ENCODE measurements around the gene FARP2.

Gene FARP2

GRCh38 chr2:241460631-241461030 is 104.5 kb downstream of the FARP2 start:
- H3K36me3 ChIP-seq (ENCODE audit: control insufficient read depth in 2 of 2, insufficient read depth in 1 of 2, low read length in 2 of 2): peaks cover 0 to 14% of the 10 kb centered on the region in 2 experiments; a peak in 1 of 3 replicates
- H3K4me3 ChIP-seq (ENCODE audit: low read depth, low read length): no peak overlapping the region
- POLR2A ChIA-PET: no interaction called here
- H3K4me1 ChIP-seq (ENCODE audit: control insufficient read depth, insufficient read depth, low read length): no peaks in the 10 kb centered on the region
- no peak for TF ChIP-seq ZNF791 (tag by site-specific recombination; IDR thresholded peaks at IDR 0.05)
- no peak for TF ChIP-seq KLF1 (tag by site-specific recombination; IDR thresholded peaks at IDR 0.05)
- no peak for TF ChIP-seq ZNF24 (tag by site-specific recombination; IDR thresholded peaks at IDR 0.05)
- TF ChIP-seq GLI2 (tag by site-specific recombination; IDR thresholded peaks at IDR 0.05; ENCODE audit: borderline replicate concordance, low read depth): no peak
- CTCF ChIA-PET: no interaction called here
- H3K27ac ChIP-seq (ENCODE audit: extremely low read depth, low read depth, low read length): no peak overlapping the region
- no peaks in the 10 kb centered on the region for H3K9me3 ChIP-seq (ENCODE audit: control insufficient read depth, insufficient read depth, low read depth, low read length)

- H3K4me3 ChIP-seq (ENCODE audit: low read depth, low read length): no peak overlapping the region
- ChIA-PET POLR2A (no interaction called here), CTCF (no interaction called here)
- no peaks in the 10 kb centered on the region for H3K4me1 ChIP-seq (ENCODE audit: control insufficient read depth, insufficient read depth, low read length)
- H3K27ac ChIP-seq (ENCODE audit: extremely low read depth, low read depth, low read length): no peak overlapping the region
- no peaks in the 10 kb centered on the region for H3K9me3 ChIP-seq (ENCODE audit: control insufficient read depth, insufficient read depth, low read depth, low read length)
- TF ChIP-seq PRDM6 (tag by site-specific recombination; IDR thresholded peaks at IDR 0.05): no peak
- TF ChIP-seq ZBTB21 (tag by site-specific recombination; IDR thresholded peaks at IDR 0.05): no peak
- TF ChIP-seq ZNF26 (tag by site-specific recombination; IDR thresholded peaks at IDR 0.05): no peak
- TF ChIP-seq ZNF138 (tag by site-specific recombination; IDR thresholded peaks at IDR 0.05; ENCODE audit: borderline replicate concordance): no peak
- TF ChIP-seq ZBTB44 (tag by site-specific recombination; IDR thresholded peaks at IDR 0.05): no peak
- no peak for TF ChIP-seq ZNF10 (tag by site-specific recombination; IDR thresholded peaks at IDR 0.05)
- no peak for TF ChIP-seq TRIM28 (IDR thresholded peaks at IDR 0.05; ENCODE audit: borderline replicate concordance, low read length)
- TF ChIP-seq ZBTB11 (tag by site-specific recombination; conservative IDR thresholded peaks at IDR 0.05; ENCODE audit: low read depth): no peak
- no peak for TF ChIP-seq ZNF660 (tag by site-specific recombination; IDR thresholded peaks at IDR 0.05)
- TF ChIP-seq ZNF18 (tag by site-specific recombination; IDR thresholded peaks at IDR 0.05): no peak
- TF ChIP-seq ZXDB (tag by site-specific recombination; IDR thresholded peaks at IDR 0.05): no peak
- no peak for TF ChIP-seq ZNF645 (tag by site-specific recombination; IDR thresholded peaks at IDR 0.05)
- no peak for TF ChIP-seq ZNF184 (tag by site-specific recombination; IDR thresholded peaks at IDR 0.05)
- TF ChIP-seq INSM2 (tag by site-specific recombination; IDR thresholded peaks at IDR 0.05): no peak
- no peak for TF ChIP-seq KLF16 (tag by site-specific recombination; IDR thresholded peaks at IDR 0.05)
- peaks cover 0 to 15% of the 10 kb centered on the region in 2 experiments; a peak in 1 of 3 replicates for H3K36me3 ChIP-seq (ENCODE audit: control insufficient read depth in 2 of 2, insufficient read depth in 1 of 2, low read length in 2 of 2)
Observed at GRCh38 chr2:241461693-241462677, 105.9 kb downstream of the FARP2 start.

Measured in HEK293 (cell line).